Activated naive CD4-positive, alpha-beta T cell treated with anti-CD3 and anti-CD28 coated beads, Interleukin-2, amount 50 U/mL, for 72 hours (primary cell): ENCODE results near the gene RMND1. TPM values are rescaled to one million over a fixed set of nuclear protein-coding genes. Genes with fewer than 3 reads are reported as not detected.

Source experiments
- ATAC-seq, 2 donors: fragments of 150-1000 bp; cut with Tn5 transposase; 2 replicates each; pipeline ENCODE4 v1.10.0; 2021; ENCODE audit warnings: mild to moderate bottlenecking in 2 of 2, moderate library complexity in 2 of 2
- DNase-seq, 2 donors: peaks; one replicate each; pipeline ENCODE4 v3.0.0; 2021 to 2022; ENCODE audit warnings: low spot score in 2 of 2
- H3K27ac Mint-ChIP-seq, 2 donors: one replicate each; pipeline ENCODE4 v1.8.0; 2022; ENCODE audit warnings: mild to moderate bottlenecking in 2 of 2, mixed read lengths in 2 of 2
- H3K36me3 Mint-ChIP-seq, 2 donors: one replicate each; pipeline ENCODE4 v1.8.0; 2022; ENCODE audit warnings: mixed read lengths in 2 of 2
- H3K9me3 Mint-ChIP-seq, 2 donors: one replicate each; pipeline ENCODE4 v1.8.0; 2022; ENCODE audit warnings: mixed read lengths in 2 of 2
- total RNA-seq, 2 donors: library from RNA; stranded (reverse); gene quantifications; one replicate each; pipeline ENCODE4 v1.2.3, GENCODE V29; 2022

The RMND1 gene
- total RNA-seq, 2 donors from 2014 or later: 17.8 to 23.4 TPM

GRCh38 chr6:151403919-151404308, 48.0 kb downstream of the RMND1 start:
- ATAC-seq (no peak), DNase-seq (no peak)
- H3K27ac Mint-ChIP-seq: no peak overlapping the region
- no peaks in the 10 kb centered on the region for H3K9me3 Mint-ChIP-seq
- peaks cover 0 to 21% of the 10 kb centered on the region in 2 donors for H3K36me3 Mint-ChIP-seq

- no peak for ATAC-seq
- DNase-seq: no peak
- Mint-ChIP-seq H3K9me3 (no peaks in the 10 kb centered on the region), H3K27ac (no peak overlapping the region), H3K36me3 (peaks cover 0 to 15% of the 10 kb centered on the region in 2 donors)
Observed at GRCh38 chr6:151402228-151402627, 49.7 kb downstream of the RMND1 start.

GRCh38 chr6:151400473-151400872, 51.5 kb downstream of the RMND1 start:
- no peaks in the 10 kb centered on the region for H3K9me3 Mint-ChIP-seq
- peak overlapping the region; percentile 64 to 74 for H3K27ac Mint-ChIP-seq
- ATAC-seq (no peak), DNase-seq (no peak)
- H3K36me3 Mint-ChIP-seq: peaks cover 0 to 13% of the 10 kb centered on the region in 2 donors

- DNase-seq: no peak
- Mint-ChIP-seq H3K27ac (no peak overlapping the region), H3K9me3 (no peaks in the 10 kb centered on the region), H3K36me3 (peaks cover 0 to 13% of the 10 kb centered on the region in 2 donors)
- peak; percentile 36 to 50 for ATAC-seq
Observed at GRCh38 chr6:151399679-151400078, 52.2 kb downstream of the RMND1 start.

- DNase-seq (no peak), ATAC-seq (no peak)
- H3K36me3 Mint-ChIP-seq: peaks cover 23 to 33% of the 10 kb centered on the region in 2 donors
- H3K9me3 Mint-ChIP-seq: no peaks in the 10 kb centered on the region
- H3K27ac Mint-ChIP-seq: peak overlapping the region; percentile 89 to 93
Observed at GRCh38 chr6:151393410-151393809, 58.5 kb downstream of the RMND1 start.

GRCh38 chr6:151392427-151392826, 59.5 kb downstream of the RMND1 start:
- Mint-ChIP-seq H3K9me3 (no peaks in the 10 kb centered on the region), H3K36me3 (peaks cover 23 to 29% of the 10 kb centered on the region in 2 donors), H3K27ac (peak overlapping the region; percentile 89 to 93)
- DNase-seq: no peak
- ATAC-seq: no peak

- DNase-seq (peak; percentile 62 to 75), ATAC-seq (peak; percentile 6 to 12)
- Mint-ChIP-seq H3K36me3 (peaks cover 23 to 26% of the 10 kb centered on the region in 2 donors), H3K9me3 (no peaks in the 10 kb centered on the region), H3K27ac (peak within 1 kb of the TSS; percentile 93)
Observed at GRCh38 chr6:151391471-151392413, 60.2 kb downstream of the RMND1 start, which contains the start of gene ZBTB2. Gene ZBTB2 (minus strand): TSS chr6:151391559. CDS start chr6:151373637, 17,922 bp downstream.

- H3K27ac Mint-ChIP-seq: peak overlapping the region in 1 of 2 donors; percentile 93
- peak in 1 of 2 donors; percentile 76 for DNase-seq
- peak in 1 of 2 donors; percentile 27 for ATAC-seq
- no peaks in the 10 kb centered on the region for H3K9me3 Mint-ChIP-seq
- H3K36me3 Mint-ChIP-seq: peaks cover 20 to 23% of the 10 kb centered on the region in 2 donors
Observed at GRCh38 chr6:151390851-151391470, 61.0 kb downstream of the RMND1 start.

- Mint-ChIP-seq H3K27ac (peak overlapping the region in 1 of 2 donors; percentile 93), H3K36me3 (peaks cover 20 to 23% of the 10 kb centered on the region in 2 donors)
- peak; percentile 98 to 100 for DNase-seq
Observed at GRCh38 chr6:151390276-151390850, 61.6 kb downstream of the RMND1 start.

GRCh38 chr6:151389618-151390275, 62.2 kb downstream of the RMND1 start:
- Mint-ChIP-seq H3K27ac (peak overlapping the region; percentile 93 to 99), H3K9me3 (no peaks in the 10 kb centered on the region), H3K36me3 (peaks cover 20 to 23% of the 10 kb centered on the region in 2 donors)
- DNase-seq (peak in 1 of 2 donors; percentile 34), ATAC-seq (peak; percentile 64 to 80)

More at GRCh38 chr6:151390276-151390850, 61.6 kb downstream of the RMND1 start:
- no peaks in the 10 kb centered on the region for H3K9me3 Mint-ChIP-seq
- ATAC-seq: peak; percentile 85 to 88

GRCh38 chr6:151388997-151389617, 62.8 kb downstream of the RMND1 start:
- no peak for DNase-seq
- peak overlapping the region; percentile 93 to 99 for H3K27ac Mint-ChIP-seq
- no peak for ATAC-seq
- peaks cover 18 to 23% of the 10 kb centered on the region in 2 donors for H3K36me3 Mint-ChIP-seq
- no peaks in the 10 kb centered on the region for H3K9me3 Mint-ChIP-seq

GRCh38 chr6:151388236-151388635, 63.7 kb downstream of the RMND1 start:
- peak overlapping the region; percentile 36 to 93 for H3K27ac Mint-ChIP-seq
- H3K9me3 Mint-ChIP-seq: no peaks in the 10 kb centered on the region
- DNase-seq: no peak
- peaks cover 12 to 23% of the 10 kb centered on the region in 2 donors for H3K36me3 Mint-ChIP-seq
- no peak for ATAC-seq

- no peaks in the 10 kb centered on the region for H3K9me3 Mint-ChIP-seq
- H3K36me3 Mint-ChIP-seq: peaks cover 7 to 15% of the 10 kb centered on the region in 2 donors
- ATAC-seq (no peak), DNase-seq (no peak)
- no peak overlapping the region for H3K27ac Mint-ChIP-seq
Observed at GRCh38 chr6:151387175-151387970, 64.6 kb downstream of the RMND1 start.

- H3K27ac Mint-ChIP-seq: no peak overlapping the region
- ATAC-seq: no peak
Observed at GRCh38 chr6:151385177-151385576, 66.7 kb downstream of the RMND1 start.

GRCh38 chr6:151384151-151384550, 67.8 kb downstream of the RMND1 start:
- Mint-ChIP-seq H3K27ac (peak overlapping the region; percentile 11 to 33), H3K9me3 (no peaks in the 10 kb centered on the region), H3K36me3 (peaks cover 3 to 8% of the 10 kb centered on the region in 2 donors)
- DNase-seq: no peak
- no peak for ATAC-seq

More at GRCh38 chr6:151385177-151385576, 66.7 kb downstream of the RMND1 start:
- H3K9me3 Mint-ChIP-seq: no peaks in the 10 kb centered on the region
- DNase-seq: no peak
- peaks cover 7 to 8% of the 10 kb centered on the region in 2 donors for H3K36me3 Mint-ChIP-seq
